HG03565 (cell line): Measurements from ENCODE around the gene ZDHHC11B.
"Not testable (repeated sequence)": the region's sequence is repeated elsewhere in the genome, so short reads cannot be mapped to it uniquely, and the experiment has no call there.

Source experiments
- ATAC-seq: cut with Tn5 transposase; IDR thresholded peaks from one replicate; pipeline ENCODE4 v1.9.1; 2021; ENCODE audit warnings: mild to moderate bottlenecking, moderate library complexity; ENCODE audit not compliant: unreplicated experiment

The ZDHHC11B gene, protein sequence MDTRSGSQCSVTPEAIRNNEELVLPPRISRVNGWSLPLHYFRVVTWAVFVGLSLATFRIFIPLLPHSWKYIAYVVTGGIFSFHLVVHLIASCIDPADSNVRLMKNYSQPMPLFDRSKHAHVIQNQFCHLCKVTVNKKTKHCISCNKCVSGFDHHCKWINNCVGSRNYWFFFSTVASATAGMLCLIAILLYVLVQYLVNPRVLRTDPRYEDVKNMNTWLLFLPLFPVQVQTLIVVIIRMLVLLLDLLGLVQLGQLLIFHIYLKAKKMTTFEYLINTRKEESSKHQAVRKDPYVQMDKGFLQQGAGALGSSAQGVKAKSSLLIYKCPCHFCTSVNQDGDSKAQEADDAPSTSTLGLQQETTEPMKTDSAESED

DNA sequence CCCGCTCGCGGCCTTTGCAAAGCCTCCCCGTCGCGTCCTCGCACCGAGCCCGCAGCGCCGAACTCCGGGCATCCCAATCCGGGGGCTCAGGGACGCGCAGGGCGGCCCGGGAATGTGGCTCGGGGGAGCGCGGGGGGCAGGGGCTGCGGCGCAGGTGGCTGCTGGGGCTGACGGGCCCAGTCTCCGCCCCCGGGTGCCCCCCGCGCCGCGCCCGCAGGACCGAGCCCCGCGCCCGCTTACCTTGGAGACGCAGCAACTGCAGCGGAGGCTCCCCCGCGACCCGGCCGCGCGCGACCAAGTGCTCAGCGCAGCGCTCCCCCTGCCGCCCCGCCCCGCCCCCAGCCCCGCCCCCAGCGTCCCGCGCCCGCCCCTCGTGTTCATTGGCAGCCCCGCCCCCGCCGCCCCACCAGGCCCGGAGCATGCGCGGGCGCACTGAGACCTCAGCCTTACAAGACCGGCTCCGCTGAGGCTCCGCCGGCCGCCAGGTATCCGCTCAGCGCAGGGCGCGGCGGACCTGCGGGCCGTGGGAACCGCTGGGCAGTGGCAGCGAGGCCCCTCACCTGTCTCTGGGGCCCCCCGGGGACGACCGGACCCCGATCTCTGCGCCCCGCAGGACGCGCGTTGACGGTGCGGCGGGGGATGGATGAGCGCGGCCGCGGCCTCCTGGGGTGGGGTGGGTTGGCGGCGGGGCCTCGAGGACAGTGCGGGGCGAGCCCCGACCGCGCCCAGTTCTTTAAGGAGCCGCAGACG, at the start of gene ZDHHC11B:
Gene ZDHHC11B, minus strand, starts transcription at position 302 of the 750 bp plus-strand sequence. CDS start 17,810 bp downstream, outside the sequence.
- peak; percentile 48 for ATAC-seq

DNA sequence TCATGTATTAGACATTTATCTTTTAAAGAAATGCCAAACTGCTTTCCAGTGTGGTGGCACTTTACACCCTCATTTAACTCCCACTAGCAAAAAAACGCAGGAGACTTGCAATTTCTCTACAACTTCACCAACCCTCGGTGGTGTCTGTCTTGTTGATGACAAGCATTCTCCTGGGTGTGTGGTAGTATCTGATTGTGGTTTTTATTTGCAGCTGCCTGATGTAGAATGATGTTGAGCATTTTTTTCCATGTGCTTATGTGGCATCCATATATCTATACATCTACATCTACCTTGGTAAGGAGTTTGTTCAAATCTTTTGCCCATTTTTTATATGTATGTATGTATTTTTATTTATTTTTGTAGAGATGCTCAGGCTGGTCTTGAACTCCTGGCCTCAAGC, 49.5 kb upstream of the ZDHHC11B start:
- not testable (repeated sequence) for ATAC-seq

DNA sequence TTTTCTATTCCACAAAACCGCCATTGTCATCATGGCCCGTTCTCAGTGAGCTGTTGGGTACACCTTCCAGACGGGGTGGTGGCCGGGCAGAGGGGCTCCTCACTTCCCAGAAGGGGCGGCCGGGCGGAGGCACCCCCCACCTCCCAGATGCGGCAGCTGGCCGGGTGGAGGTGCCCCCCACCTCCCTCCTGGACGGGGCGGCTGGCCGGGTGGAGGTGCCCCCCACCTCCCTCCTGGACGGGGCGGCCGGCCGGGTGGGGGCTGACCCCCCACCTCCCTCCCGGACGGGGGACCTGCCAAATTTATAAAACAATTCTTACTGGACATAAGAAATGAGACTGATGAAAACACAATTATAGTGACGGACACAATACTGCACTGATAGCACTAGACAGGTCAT, 43.7 kb upstream of the ZDHHC11B start:
- not testable (repeated sequence) for ATAC-seq

DNA sequence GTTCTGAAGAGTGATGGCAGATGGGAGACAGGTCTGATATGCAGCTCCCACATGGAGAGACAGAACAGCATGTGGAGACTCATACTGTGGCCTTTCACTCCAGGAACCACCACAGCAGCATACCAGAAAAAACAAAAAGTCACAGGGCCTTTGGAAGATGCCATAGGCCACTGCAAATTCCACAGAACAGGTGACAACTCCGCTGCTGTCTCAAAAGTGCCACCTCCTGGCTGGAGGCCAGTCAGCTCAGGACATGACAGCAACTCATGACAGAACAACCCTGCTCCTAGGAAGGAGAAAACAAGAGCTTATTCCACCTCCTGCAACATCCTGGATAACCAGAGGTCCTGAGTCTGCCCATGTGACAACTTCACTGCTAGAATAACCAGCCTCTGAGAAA, 41.0 kb upstream of the ZDHHC11B start:
- not testable (repeated sequence) for ATAC-seq

DNA sequence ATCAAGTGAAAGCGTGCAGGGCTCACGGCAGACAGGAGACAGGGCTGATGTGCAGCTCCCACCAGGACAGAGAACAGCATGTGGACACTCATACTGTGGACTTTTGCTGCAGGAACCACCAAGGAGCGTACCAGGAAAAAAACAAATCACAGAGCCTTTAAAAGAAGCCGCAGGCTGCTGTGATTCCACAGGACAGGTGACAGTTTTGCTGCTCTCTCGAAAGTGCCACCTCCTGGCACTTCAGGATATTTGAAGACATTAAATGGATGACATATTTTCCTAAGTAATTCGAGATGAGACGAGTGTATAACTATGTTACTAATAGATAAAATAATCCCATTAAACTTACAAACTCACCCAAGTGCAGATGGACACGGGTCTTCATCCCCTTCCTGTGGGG, 37.0 kb upstream of the ZDHHC11B start:
- no peak for ATAC-seq

DNA sequence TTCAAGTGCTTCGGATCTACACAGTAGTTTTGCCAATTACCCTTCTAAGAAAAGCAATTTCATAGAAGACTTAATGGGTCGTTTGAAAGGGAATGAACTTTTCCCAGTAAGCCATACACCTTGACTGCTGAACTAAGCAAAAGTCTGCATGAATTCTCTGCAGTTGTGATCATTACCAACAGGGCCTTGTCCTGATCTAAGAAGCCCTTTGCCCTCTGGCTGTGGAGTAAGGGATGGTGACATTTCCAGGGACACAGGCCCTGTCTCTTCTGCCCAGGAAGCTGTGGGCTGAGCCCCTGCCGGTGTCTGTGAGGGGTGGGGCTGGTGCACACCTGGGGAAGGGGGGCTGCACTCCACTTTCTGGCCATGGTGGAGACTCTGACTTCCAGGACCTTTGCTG, 35.7 kb upstream of the ZDHHC11B start:
- no peak for ATAC-seq

DNA sequence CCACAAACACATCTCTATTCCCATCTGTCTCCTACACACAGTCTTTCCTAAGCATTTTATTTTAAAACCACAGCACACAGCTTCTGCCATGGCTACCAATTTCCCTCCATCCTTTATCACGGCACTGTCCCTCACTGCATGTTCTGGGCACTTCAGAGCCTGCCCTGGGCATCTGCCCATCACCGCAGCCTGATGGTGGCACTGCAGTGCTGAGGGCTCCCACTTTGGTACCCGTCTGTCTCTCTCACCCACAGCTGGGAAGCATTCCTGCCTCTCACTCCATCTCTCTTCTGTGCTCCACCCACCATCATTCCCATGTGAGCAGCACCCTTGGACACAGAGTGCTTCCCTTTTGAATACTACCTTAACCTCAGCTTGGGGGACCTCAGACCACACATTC, 34.5 kb upstream of the ZDHHC11B start:
- ATAC-seq, result no peak

DNA sequence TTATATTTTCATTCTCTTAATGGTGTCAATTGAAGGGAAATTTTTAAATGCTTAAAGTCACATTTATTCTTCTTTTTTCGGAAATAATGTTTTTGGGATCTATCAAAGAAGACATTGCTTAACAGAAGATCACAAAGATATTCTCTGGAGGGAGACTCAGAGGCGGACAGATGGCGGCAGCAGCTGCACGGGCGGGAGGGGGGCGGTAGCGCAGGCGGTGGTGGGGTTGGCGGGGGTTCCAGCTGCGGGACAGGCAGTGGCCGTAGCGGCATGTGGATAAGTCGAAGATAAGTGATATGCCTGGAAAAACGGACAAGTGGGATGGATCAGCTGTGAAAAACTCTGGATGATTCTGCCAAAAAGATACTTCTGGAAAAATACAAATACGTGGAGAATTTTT, 31.6 kb upstream of the ZDHHC11B start:
- no peak for ATAC-seq

DNA sequence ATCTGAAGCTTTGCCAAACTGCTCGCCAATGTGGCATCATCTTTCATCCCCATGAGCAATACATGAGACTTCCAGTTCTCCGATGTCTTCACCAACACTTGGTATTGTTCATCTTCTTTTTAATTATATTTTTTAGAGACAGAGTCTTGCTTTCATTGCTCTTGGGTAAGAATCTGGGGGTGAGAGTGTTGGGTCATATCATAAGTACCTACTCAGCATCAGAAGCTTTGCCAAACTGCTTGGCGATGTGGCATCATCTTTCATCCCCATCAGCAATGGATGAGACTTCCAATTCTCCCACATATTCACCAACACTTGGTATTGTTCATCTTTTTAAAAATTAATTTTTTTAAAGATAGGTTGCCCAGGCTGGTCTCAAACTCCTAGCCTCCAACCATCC, 30.9 kb upstream of the ZDHHC11B start:
- no peak for ATAC-seq

DNA sequence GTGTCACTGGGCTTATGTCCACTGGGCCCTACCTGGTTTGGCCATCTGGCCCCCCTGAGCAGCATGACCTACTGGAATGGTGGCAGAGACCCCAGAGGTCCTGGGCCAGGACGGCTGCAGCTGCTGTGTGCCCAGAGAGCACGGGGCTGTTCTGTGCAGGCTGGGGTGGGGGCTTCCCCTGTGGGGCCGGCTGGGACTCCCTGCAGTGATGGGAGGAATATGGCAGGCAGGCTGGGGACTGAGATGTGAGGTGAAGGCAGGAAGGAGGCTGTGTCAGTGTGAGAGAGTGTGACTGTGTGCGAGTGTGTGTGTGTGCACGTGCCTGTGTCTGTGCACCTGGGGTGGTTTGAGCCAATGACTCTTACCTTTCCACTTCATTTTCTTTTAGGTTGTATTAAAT, 29.0 kb upstream of the ZDHHC11B start:
- not testable (repeated sequence) for ATAC-seq

DNA sequence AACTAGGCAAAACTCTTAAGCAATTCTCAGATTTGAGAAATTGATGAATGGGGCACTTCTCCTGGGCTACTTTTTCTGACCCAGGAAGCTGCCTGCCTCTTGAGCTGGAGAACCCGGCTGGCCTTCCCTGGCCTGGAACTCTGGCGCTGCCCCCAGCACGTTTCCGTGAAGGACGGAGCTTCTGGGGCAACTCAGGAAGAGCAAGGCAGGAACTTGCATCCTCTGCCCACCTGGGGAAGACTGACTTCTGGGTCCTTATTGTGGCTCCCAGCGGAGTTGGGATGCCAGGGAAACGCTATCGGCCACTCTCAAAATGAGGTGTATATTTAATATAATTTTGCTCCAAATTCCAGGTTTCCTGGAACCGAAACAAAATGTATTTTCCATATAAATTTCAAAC, 26.9 kb upstream of the ZDHHC11B start:
- not testable (repeated sequence) for ATAC-seq

DNA sequence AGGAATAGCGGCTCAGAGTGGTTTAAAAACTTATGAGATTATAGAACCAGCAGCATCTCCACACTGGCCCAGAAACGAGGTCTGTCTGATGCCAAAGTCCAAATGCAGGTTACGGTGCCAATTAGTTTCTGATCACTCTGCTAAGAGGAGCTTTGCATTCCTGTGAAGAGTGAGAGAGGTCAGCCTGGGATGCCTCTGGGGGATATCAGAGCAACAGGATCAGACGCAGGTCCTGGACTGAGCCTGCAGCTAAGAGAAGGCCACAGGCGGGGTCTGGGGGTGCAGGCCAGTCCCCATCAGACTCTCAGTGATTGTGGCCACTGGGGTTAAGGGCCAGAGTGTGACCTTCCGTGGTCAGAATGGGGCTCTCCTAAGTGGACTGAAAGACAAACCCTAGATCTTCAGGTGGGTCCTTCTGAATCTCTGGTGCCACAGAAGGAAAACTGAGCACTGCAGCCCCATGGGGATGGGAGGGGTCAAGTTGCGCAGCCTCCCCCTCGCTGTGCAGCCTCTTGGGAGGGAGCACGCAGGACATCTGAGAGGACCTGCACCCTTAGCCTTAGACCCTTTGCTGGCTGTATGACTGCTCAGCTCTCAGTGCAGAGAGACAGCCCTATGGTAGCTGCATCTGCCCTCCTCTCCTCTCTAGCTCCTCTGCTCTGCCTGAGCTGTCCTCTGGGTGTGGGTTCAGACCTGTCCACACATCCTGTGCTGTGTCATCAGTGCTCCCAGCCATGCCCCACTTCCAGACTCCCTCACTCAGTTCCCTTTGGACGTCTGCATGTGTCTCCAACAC, 23.4 kb upstream of the ZDHHC11B start:
- ATAC-seq, result not testable (repeated sequence)

DNA sequence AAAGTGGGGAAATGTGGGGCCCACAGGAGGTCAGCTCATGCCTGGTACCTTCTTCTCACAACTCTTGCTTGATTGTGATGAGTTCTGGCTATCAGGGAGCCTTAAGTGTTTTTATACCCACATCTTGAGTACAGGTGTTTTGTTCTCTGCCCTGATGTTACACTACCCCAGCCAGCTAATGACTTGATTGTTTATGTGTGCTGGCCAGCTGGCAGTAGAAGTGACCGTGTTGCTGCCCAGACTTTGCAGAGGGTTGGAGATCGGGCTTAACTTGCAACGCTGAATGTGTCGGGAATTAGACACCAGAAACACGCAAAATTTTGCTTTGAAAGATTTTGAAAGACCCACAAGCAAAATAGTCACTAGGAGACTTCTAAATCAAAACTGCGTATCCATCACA, 16.9 kb upstream of the ZDHHC11B start:
- no peak for ATAC-seq

DNA sequence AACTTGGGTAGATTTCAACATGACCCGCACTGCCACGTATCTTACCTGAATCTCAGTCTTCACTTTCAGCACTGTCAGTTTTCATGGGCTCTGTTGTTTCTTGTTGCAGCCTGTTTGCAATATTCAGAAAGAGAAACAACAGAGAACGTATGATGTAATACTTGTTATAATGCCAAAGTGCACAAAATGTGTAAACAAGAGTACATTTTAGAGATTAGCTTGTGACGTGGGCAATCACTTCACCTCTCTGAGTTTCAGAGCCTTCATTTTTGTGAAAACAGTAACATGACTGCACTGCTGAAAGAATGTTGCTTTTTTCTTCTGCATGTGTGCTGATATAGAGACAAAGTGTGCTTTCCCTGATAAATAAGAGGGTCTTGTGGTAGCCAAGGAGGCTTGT, 16.5 kb upstream of the ZDHHC11B start:
- ATAC-seq, result not testable (repeated sequence)

DNA sequence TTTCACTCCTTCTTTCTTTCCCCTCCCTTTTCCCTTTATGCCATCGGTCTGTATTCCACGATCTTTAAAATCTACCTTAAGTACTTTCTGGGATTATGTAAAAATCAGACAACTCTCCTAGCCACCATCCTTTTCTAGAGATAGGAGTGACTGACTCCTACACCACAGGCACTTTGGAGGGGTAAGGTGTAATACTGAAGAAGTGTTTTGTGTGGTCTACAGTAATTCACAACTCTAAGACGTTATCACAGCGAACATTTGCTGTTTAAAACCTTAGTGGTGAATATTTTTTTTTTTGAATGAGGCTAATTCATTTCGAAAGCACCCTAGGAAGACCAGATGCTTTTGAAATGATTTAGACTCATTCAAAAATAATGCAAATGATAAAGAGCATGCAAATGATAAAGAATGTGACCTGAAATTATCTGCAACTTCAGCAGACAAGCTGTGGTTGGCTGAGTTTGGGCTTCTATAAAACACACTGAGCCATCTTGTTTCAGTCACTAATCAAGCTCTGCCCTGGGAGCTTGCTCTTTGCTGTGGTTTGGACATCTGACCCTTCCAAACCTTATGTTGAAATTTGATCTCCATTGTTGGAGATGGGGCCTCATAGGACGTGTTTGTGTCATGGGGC, 14.1 kb upstream of the ZDHHC11B start:
- not testable (repeated sequence) for ATAC-seq

DNA sequence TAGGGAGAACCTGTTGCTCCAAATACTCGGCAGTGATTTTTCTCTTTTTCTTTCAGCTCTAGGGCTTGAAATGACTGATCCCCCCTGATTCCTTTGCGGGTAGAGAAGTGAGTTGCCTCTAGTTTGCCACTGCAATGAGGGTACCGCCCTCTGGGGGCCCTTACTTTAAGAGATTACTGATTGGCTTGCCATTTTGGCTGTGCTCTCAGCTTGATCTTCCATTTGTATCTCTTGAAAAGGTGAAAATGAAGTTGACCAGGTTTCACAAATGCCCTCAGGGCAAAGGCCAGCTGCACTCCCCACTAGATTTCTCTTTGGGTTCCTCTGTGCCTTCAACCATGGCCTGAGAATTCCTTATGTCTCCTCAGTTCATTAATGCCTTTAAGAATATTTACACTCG, 13.5 kb upstream of the ZDHHC11B start:
- not testable (repeated sequence) for ATAC-seq

DNA sequence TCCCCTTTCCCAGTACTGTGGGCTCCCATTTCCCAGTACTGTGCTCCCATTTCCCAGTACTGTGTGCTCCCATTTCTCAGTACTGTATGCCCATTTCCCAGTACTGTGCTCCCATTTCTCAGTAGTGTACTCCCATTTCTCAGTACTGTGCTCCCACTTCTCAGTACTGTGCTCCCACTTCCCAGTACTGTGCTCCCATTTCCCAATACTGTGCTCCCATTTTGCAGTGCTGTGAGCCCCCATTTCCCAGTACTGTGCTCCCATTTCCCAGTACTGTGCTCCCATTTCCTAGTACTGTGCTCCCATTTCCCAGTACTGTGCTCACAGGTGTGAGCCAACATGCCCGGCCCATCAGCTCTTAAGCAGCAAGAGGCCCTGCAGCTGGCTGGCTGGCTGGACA, 11.3 kb upstream of the ZDHHC11B start:
- ATAC-seq, result not testable (repeated sequence)

DNA sequence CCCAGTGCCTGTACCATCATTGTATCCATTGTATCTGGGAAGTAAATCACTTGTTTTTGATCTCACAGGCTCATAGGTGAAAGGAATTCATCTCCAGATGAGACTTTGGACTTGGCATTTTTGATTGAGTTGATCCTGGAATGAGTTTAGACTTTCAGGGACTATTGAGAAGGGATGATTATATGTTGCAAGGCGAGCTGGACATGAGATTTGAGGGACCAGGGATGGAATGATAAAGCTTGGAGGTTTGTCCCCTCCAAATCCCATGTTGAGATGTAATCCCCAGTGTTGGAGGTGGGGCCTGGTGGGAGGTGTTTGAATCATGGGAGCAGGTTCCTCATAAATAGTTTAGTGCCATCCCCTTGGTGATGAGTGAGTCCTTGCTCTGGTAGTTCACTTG, 10.4 kb upstream of the ZDHHC11B start:
- not testable (repeated sequence) for ATAC-seq

DNA sequence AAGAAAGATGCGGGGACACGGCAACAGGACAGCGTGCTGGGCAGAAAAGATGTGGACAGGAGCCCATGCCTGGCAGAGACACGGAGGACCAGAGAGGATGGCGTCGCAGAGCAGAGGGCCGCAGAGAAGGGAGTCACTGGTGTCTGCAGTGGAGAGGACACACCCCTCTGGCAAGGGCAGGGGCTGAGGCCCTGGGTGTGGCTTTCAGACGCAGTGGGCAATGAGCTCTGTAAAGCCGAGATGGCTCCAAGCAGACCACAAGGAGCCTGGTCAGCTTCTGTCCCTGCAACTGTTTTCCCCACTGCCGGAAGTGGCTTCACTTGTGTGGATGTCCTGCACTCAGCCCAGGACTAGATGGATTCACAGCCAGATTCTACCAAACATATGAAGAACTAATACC, 4.2 kb upstream of the ZDHHC11B start:
- not testable (repeated sequence) for ATAC-seq

DNA sequence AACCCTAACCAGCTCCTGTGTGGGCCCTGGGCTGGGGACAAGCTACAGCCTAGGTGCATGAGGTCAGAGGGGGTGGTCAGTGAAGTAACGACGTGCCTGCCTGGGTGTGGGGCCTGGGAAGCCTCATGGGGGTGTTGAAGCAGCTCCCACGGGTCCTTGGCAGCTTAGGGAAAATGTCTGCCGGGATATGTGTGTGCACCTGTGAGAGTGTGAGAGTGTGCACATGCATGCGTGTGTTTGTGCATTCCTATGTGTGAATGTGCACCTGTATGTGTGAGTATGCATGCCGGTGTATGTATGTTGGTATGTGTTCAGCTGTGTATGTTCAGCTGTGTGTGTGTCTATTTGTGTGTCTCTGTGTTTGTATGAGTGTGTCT, 3.3 kb upstream of the ZDHHC11B start:
- ATAC-seq, result not testable (repeated sequence)
